Activated T-helper 1 cell treated with Interleukin-2 at 50 U/mL for 16 hours (primary cell): ENCODE measurements around the gene CACNB4.

Source experiments
- DNase-seq: peaks from one replicate; pipeline ENCODE4 v3.0.0-alpha.2; 2020; ENCODE audit warnings: low read depth

CACNB4 gene

GRCh38 chr2:151975460-151976414, 123.1 kb downstream of the CACNB4 start:
- no peak for DNase-seq

GRCh38 chr2:151974988-151975387, 123.9 kb downstream of the CACNB4 start:
- no peak for DNase-seq

GRCh38 chr2:151973901-151974199, 125.0 kb downstream of the CACNB4 start:
- no peak for DNase-seq

DNA sequence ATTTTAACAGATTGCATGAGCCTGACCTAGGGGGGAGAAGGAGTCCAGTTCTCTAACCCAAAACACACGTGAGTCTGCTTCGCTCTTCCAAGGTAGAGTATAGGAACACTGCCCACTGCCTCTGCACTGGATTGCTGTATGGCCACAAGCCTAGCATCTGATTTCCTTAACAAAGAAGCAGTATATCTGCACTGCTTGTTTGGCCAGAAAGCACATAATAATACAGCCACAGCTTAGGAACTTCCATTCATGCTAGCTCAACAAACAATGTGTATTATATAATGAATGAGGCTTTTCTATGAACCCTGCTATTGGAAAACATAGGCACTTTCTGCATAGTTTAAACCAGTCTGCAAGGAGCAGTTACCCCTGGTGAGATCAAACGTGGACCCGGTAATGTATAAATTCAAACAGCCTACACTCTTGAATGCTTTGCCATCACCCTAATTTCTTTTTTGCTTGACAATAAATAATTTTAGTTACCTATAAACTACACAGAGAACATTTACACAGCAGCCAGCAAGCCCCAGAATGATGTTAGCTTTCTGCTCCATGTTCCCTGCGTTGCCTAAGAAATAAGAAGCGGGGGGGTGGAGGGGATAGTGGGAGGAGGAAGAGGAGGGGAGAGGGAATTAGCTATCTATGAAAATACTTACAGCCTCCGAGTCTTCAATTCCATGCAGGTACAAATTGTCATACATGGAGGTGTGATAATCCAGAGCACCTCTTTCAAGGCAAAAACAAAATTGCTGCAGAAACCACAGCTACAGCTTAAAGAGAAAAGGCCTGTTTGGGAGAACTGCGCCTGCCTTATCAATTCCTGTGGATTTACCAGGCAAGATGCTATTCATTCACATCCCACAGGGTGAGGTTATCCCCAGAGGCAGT, 125.6 kb downstream of the CACNB4 start:
- no peak for DNase-seq

- DNase-seq: no peak
These were observed 126.4 kb downstream of the CACNB4 start for GRCh38 chr2:151972241-151973012.

DNA sequence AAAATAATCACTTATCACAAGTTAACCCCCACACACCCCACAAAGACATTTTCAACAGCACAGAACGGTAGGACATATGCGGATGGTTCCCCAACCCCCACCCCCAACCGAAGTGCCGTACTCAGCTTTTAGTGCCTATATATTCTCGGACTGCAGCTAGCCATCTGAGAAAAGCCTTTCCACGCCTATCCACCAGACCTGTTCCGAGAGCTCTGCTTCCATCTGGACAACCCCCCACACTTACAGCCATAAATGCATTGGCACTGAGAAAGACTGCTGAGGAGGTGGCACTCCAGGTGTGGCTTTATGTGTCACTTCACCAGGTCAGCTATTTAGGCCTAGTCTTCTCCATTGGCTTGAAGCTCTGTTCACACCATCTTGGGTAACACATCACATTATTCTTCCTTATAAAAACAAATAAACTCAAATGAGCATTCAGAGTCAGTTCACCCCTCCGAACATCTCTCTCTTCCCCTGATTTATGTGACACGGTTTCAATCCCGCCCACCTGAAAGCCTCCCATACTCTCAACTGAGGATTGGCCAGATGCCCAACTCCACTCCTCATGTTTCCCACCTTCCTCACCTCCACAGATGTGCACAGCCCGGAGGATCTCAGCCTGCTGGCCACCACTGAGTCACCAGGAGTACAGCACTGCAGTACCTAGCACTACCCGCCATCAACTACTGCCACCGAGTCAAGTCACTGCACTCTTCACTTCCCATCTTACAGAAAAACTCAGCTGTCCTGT, 127.4 kb downstream of the CACNB4 start:
- no peak for DNase-seq

- DNase-seq: no peak
These were observed 129.9 kb downstream of the CACNB4 start for GRCh38 chr2:151968770-151969470.

DNA sequence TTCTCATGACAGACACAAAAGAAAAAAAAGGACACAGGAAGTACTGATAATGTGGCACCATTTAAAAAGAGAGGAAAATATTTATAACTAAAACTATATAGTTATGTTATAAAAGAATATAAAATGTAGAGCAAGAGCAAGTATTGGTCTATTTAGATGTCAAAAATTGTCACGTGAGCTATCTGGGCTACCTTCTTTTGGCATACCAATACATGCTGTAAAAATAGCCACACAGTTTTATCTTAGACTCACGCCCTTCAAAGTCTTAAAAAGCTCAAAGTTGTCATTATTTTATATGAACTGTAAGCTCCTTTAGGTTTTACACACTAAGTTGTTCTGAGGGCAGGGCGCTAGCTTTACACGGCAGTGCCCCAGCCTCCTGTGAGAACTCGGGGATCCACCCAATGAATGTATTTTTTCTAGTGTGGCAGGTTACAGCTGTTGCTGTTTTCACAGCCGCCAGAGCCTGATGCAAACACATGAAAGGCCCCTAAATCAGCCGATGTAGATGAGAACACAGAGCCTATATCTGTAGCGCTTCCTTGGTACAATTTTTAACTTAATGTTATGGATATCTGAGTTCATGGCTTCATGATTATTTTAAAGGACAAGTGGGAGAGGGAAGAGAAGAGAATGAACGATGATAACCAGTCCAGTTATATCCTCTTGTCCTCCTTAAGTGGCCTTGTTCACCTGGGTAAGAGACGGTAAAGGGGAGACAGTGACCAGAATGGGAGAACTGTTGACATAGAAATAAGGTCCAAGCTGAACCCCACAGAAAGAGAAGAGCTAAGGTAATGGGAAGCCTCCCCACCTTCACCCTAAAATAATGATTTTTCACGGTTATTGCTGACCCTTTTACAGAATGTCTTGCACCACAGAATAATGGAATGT, 130.8 kb downstream of the CACNB4 start:
- DNase-seq: no peak

DNA sequence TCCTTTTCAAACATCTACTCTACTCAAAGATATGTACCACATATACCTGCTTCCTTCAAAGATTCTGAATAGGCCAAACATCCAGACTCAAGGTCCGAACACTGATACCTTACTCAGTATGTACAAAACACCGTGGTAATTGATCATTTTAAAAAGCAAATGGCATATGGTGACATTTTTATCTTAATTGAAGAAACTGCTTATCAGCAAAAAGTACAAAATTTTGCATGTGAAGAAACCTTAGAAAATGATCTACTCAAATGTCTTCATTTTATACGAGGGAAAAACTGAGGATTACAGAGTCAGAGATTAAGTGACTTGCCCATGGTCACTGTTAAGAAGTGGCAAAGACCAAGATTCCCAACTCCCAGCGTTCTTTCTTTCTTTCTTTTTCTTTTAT, 133.0 kb downstream of the CACNB4 start:
- DNase-seq: no peak

- DNase-seq: no peak
These were observed 137.3 kb downstream of the CACNB4 start for GRCh38 chr2:151961558-151961957.

DNA sequence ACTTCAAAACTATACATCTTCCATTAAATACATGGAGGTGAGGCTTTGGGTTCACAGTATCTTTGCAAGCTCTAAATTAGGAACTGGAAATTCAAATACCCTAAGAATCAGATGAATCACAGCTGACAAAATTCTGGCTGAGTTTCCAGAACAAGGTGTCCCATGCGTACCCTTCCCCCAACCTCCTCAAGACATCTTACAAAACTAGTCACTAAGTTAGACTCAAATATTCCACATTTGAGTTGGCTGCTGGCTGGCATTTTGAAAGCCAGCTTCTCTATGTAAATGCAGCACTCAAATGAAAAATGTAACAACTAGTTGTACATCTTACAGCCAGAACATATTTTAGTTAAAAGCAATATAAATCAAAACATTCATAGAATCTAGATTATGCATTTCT, 139.6 kb downstream of the CACNB4 start:
- no peak for DNase-seq

- no peak for DNase-seq
These were observed 145.4 kb downstream of the CACNB4 start for GRCh38 chr2:151953467-151953866.

DNA sequence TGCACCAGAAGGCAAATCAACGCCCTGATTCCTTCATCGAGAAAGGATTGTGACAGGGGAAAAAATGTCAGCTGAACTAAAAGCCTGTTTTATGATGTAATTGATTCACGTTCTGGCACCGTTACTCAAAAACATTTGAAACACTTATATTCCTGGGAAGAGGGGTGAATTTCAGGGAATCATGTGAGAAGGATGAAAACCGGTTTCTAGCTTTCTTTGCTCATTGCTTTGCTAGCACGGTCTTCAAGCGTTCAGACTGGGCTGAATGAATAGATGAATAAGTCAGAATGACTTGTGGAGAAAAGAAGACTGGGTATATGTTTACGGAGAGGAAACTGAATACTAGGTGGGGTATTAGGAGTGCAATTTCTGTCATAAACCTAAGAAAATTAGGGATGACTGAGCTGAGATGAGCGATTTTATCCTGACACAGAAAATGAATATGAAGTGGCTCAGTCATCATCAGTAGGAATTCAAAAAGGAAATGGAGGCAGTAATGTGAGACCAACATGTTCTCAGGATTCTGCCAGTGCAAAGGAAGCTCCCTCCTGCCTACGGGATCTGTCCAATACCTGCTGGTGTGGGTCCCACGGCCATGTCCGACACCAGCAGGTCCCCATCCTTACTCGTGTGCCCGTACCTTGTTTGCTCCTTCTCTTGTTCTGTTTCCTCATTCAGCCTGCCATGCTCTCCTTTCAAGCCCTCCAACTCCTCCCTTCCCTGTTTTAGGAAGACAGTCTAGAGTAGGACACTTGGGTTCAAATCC, 146.0 kb downstream of the CACNB4 start:
- no peak for DNase-seq

DNA sequence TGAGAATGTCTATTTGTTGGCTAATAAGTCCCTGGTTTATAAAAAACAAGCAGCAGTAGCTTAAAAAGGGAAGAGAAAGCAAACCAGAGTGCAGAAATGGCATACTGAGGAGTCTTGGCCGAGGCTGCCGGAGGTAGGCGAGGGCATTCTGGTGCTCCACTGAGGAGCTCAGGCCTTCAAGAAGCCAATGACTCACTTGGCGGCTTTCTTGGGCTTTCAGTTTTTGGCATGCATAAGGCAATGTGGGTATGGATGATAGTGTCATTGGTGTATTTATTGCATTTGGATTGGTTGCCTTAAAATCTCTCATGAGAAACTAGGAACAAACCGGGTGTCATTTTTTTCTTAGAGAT, 151.1 kb downstream of the CACNB4 start:
- no peak for DNase-seq

DNA sequence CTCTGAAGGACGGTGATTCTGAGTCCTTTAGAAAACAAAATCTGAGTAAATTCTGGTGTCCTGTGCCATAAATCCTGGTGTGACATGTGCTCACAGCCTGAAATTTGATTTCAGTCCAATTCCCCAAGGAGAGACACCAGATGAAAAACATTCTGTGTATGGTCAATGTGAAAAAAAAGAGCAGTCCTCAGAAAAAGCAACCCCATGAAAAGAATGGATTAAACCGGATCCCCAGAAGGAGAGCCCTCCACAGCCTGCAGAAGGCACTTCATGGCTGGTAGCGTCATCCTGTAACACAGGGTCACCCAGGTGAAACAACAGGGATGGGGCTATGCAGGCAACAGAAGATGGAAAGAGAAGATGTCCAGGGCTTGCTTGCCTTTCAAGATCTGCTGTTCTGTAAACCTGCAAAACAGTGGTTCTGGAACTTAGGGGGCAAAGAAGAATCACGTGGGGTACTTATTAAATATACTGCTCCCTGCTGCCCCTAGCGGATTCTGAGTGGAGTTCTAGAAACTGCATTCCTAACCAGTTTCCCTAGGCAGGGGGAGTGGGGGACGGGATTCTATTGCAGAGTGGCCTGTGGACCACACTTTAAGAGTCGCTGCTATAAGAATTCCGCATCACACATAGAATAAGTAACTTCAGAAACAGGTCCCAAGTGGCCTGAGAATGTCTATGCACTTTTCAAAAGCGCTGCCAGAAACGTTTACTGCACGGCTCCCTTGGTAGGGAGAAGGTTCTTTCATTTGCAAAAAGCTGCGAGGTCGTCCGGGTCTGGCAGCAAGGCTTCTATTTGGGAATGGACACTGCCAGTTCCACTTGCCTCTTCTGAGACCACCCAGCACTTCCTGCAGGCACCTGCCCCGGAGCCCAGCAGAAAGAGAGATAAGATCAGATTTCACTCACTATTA, 151.7 kb downstream of the CACNB4 start:
- DNase-seq: no peak

DNA sequence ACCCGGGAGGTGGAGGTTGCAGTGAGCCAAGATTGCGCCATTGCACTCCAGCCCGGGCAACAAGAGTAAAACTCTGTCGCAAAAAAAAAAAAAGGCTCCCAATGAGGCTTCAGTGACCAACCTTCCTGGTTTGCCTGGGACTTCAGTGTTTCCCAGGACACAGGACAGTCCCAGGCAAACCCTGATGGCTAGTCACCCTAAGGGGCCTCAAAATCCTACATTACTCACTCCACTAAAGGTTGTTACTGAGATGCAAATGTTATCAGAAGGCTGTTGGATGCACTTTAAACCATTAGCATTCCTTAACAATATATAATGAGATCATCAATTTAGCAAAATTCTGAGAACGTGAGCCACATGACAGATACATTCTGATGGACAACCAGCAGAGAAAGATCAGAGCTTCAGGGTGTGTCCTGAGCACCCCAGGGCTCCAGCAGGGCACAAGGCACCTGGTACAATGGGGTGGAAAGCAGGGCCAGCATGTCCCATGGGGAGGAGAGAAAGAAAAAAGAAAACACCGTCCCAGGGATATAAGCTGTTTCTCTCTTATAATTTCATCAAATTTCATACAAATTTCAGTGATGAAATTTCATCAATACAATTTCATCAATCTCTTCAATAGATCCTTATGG, 152.5 kb downstream of the CACNB4 start:
- DNase-seq: no peak

- no peak for DNase-seq
These were observed 153.2 kb downstream of the CACNB4 start for GRCh38 chr2:151945602-151946001.

DNA sequence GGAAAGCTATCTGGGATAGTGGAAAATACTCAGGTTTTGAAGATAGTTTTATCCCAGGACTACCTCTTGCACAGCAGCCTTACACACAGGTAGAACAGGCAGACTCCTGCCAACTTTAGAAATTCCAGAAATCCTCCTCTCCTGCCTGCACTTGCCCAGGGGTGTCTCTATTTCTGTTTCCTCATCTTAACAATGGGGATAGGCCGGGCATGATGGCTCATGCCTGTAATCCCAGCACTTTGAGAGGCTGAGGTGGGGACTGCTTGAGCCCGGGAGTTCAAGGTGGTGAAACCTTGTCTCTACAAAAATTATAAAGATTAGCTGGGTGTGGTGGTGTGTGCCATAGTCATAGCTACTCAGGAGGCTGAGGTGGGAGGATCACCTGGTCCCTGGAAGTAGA, 153.7 kb downstream of the CACNB4 start:
- no peak for DNase-seq
